Mammary epithelial cell (primary cell): ENCODE data around the gene DCLRE1C.

Experiments used
- CTCF ChIP-seq, 2 donors: IDR thresholded peaks in 1 of 2; conservative IDR thresholded peaks in 1 of 2; 2 replicates each; pipeline ENCODE4 v1.5.1; 2011 to 2012; ENCODE audit warnings: inconsistent platforms in 2 of 2, low read length in 2 of 2, mild to moderate bottlenecking in 2 of 2, control low read depth in 1 of 2, low read depth in 1 of 2; ENCODE audit not compliant: insufficient read depth in 1 of 2; ENCODE audit errors: extremely low read depth in 1 of 2
- EZH2 ChIP-seq: IDR thresholded peaks from 2 replicates; pipeline ENCODE4 v1.6.1; 2012; ENCODE audit warnings: low read length, inconsistent platforms, borderline replicate concordance

GRCh38 chr10:14936584-14936983 is 17.3 kb downstream of the DCLRE1C start:
- TF ChIP-seq CTCF (conservative IDR thresholded peaks at IDR 0.05 in 1 of 2, IDR thresholded peaks at IDR 0.05 in 1 of 2; ENCODE audit: extremely low read depth in 1 of 2, insufficient read depth in 1 of 2, low read depth in 1 of 2, low read length in 2 of 2) (no peak), EZH2 (no peak)
